Thyroid gland (tissue), 4 donors: Measurements from ENCODE around the gene SOWAHC. TPM values are rescaled to one million over a fixed set of nuclear protein-coding genes. Genes with fewer than 3 reads are reported as not detected.

ENCODE experiments used
- DNase-seq, 2 donors: peaks; one replicate each; pipeline ENCODE4 v3.0.0-alpha.2; 2019
- H3K27ac ChIP-seq, 3 donors: fragments of 200-600 bp; sonication (generic); 1 replicate in 2 of 3; 2 replicates in 1 of 3; pipeline ENCODE4 v1.5.1; 2016 to 2019; ENCODE audit warnings: mild to moderate bottlenecking in 1 of 3, moderate library complexity in 1 of 3
- H3K27me3 ChIP-seq: fragments of 200-600 bp; sonication (generic); one replicate; pipeline ENCODE4 v1.5.1; 2019
- H3K36me3 ChIP-seq, 2 donors: fragments of 200-600 bp; sonication (generic); one replicate each; pipeline ENCODE4 v1.5.1; 2016 to 2019
- H3K4me1 ChIP-seq, 2 donors: fragments of 200-600 bp; sonication (generic); one replicate each; pipeline ENCODE4 v1.5.1; 2017 to 2019
- H3K4me3 ChIP-seq, 3 donors: fragments of 200-600 bp; sonication (generic); replicated peaks in 1 of 3; 1 replicate in 2 of 3; 2 replicates in 1 of 3; pipeline ENCODE4 v1.5.1; 2016; ENCODE audit warnings: mild to moderate bottlenecking in 1 of 3
- H3K9me3 ChIP-seq: fragments of 200-600 bp; sonication (generic); one replicate; pipeline ENCODE4 v1.5.1; 2017
- CTCF ChIP-seq, 6 experiments: fragments of 200-600 bp in 3 of 6; fragments of 450-650 bp in 3 of 6; sonication (generic) in 3 of 6; IDR thresholded peaks; one replicate each; pipeline ENCODE4 v1.5.1; 2016 to 2019; ENCODE audit warnings: antibody characterized with exemption in 6 of 6, mild to moderate bottlenecking in 2 of 6, inconsistent platforms in 1 of 6, moderate library complexity in 1 of 6
- POLR2A ChIP-seq, 2 donors: fragments of 450-650 bp; IDR thresholded peaks; one replicate each; pipeline ENCODE4 v1.6.1; 2017; ENCODE audit warnings: antibody characterized with exemption in 2 of 2, mild to moderate bottlenecking in 2 of 2, moderate library complexity in 1 of 2
- WGBS, 2 donors: methylation state at CpG; one replicate each; pipeline ENCODE4 v1.1.5; 2017; 5-methylcytosine and 5-hydroxymethylcytosine counted together
- intact Hi-C: fragments of 100-400 bp; cut with DNase I; formaldehyde crosslinking; loops from one replicate; pipeline ENCODE4 v1.15.1; 2023
- total RNA-seq, 4 donors: library from RNA; depleted of rRNA; stranded (reverse); fragments of >200 nt; gene quantifications; one replicate each; pipeline ENCODE4 v1.2.3, GENCODE V29; 2016

Gene SOWAHC
- total RNA-seq, 4 donors from 2014 or later: 13.4 to 18.7 (median 17.0) TPM

GRCh38 chr2:109611467-109612095, 2.6 kb upstream of the SOWAHC start:
- H3K27me3 ChIP-seq: no peaks in the 10 kb centered on the region
- peaks cover 14 to 22% of the 10 kb centered on the region in 2 donors for H3K4me1 ChIP-seq
- TF ChIP-seq CTCF (IDR thresholded peaks at IDR 0.05) (peak in 1 of 6 experiments; percentile 13), POLR2A (IDR thresholded peaks at IDR 0.05) (no peak)
- no peaks in the 10 kb centered on the region for H3K9me3 ChIP-seq
- 89 to 94% methylated on average over 5 of the region's 5 CpGs for WGBS, 2 donors
- DNase-seq: no peak
- H3K36me3 ChIP-seq: no peaks in the 10 kb centered on the region
- no peak overlapping the region for H3K27ac ChIP-seq
- no peak overlapping the region for H3K4me3 ChIP-seq
- intact Hi-C loops: loop anchor here (10.0 kb wide), 1 partner anchor 63 kb away; no protein-coding TSS in a partner anchor

- H3K4me3 ChIP-seq: peak overlapping the region; percentile 48 to 79 (median 70)
- DNase-seq: peak; percentile 42 to 58
- H3K4me1 ChIP-seq: peaks cover 14 to 22% of the 10 kb centered on the region in 2 donors
- H3K36me3 ChIP-seq: no peaks in the 10 kb centered on the region
- H3K27ac ChIP-seq: peak overlapping the region; percentile 89 to 97 (median 96)
- WGBS, 2 donors: 1 to 3% methylated on average over 27 to 29 of the region's 82 CpGs
- TF ChIP-seq CTCF (IDR thresholded peaks at IDR 0.05) (peak in 1 of 6 experiments; percentile 6), POLR2A (IDR thresholded peaks at IDR 0.05) (no peak)
- intact Hi-C loops: loop anchor here (10.0 kb wide), 1 partner anchor 62 kb away; no protein-coding TSS in a partner anchor
- H3K9me3 ChIP-seq: no peaks in the 10 kb centered on the region
- no peaks in the 10 kb centered on the region for H3K27me3 ChIP-seq
Observed at GRCh38 chr2:109613081-109613921, 863 bp upstream of the SOWAHC start.

- Histone ChIP-seq H3K9me3 (no peaks in the 10 kb centered on the region), H3K36me3 (no peaks in the 10 kb centered on the region), H3K4me1 (peaks cover 14 to 22% of the 10 kb centered on the region in 2 donors), H3K27ac (peak overlapping the region in 2 of 3 donors; percentile 89 to 97), H3K27me3 (no peaks in the 10 kb centered on the region), H3K4me3 (peak overlapping the region in 2 of 3 donors; percentile 48 to 79)
- TF ChIP-seq CTCF (IDR thresholded peaks at IDR 0.05) (no peak), POLR2A (IDR thresholded peaks at IDR 0.05) (no peak)
- intact Hi-C loops: loop anchor here (10.0 kb wide), 1 partner anchor 60 kb away; no protein-coding TSS in a partner anchor
- DNase-seq: peak; percentile 52 to 56
- WGBS, 2 donors: 44 to 45% methylated on average over 5 to 9 of the region's 90 CpGs
Observed at GRCh38 chr2:109614715-109615636, 812 bp downstream of the SOWAHC start.

- Histone ChIP-seq H3K4me1 (peaks cover 14 to 22% of the 10 kb centered on the region in 2 donors), H3K27me3 (no peaks in the 10 kb centered on the region), H3K4me3 (peak overlapping the region in 2 of 3 donors; percentile 48 to 79), H3K36me3 (no peaks in the 10 kb centered on the region), H3K9me3 (no peaks in the 10 kb centered on the region), H3K27ac (no peak overlapping the region)
- TF ChIP-seq POLR2A (IDR thresholded peaks at IDR 0.05) (no peak), CTCF (IDR thresholded peaks at IDR 0.05) (no peak)
- intact Hi-C loops: loop anchor here (10.0 kb wide), 1 partner anchor 59 kb away; no protein-coding TSS in a partner anchor
- 72 to 73% methylated on average over 23 to 24 of the region's 24 CpGs for WGBS, 2 donors
- DNase-seq: peak in 1 of 2 donors; percentile 4
Observed at GRCh38 chr2:109615637-109616144, 1.5 kb downstream of the SOWAHC start.
